SK-N-SH (cell line): Measurements from ENCODE around the gene LRMDA. TPM values are rescaled to one million over a fixed set of nuclear protein-coding genes. Genes with fewer than 3 reads are reported as not detected.

ENCODE experiments used
- CTCF ChIA-PET: fragments of 300-600, 350-600 bp; formaldehyde crosslinking; extraction: SDS; loops from one replicate; lab custom pipeline; 2021; lab: Yijun Ruan, JAX
- POLR2A ChIA-PET: fragments of 350-600 bp; sonication (Branson Sonifier 250); formaldehyde crosslinking; extraction: SDS; loops from one replicate; lab custom pipeline; 2020; ENCODE audit warnings: antibody characterized with exemption, inconsistent platforms; lab: Yijun Ruan, JAX
- DNase-seq: peaks from one replicate; pipeline ENCODE4 v3.0.0; 2012
- H2AFZ ChIP-seq: fragments of 200-600 bp; sonication (generic); 2 replicates; pipeline ENCODE4 v1.8.1; 2016; ENCODE audit warnings: antibody characterized with exemption, mild to moderate bottlenecking, low read depth
- H3F3A ChIP-seq: fragments of 200-600 bp; sonication (generic); replicated peaks from 2 replicates; pipeline ENCODE3; 2016; ENCODE audit warnings: antibody characterized with exemption, mild to moderate bottlenecking; ENCODE audit not compliant: insufficient read depth
- H3K27ac ChIP-seq, 2 experiments: fragments of 200-500 bp in 1 of 2; fragments of 200-600 bp in 1 of 2; sonication (Bioruptor generic) in 1 of 2; sonication (generic), shearing (Covaris generic) in 1 of 2; 2 replicates each; pipeline versions ENCODE4 v1.5.1 to v1.6.1; 2014 to 2016; ENCODE audit warnings: low read depth in 2 of 2, inconsistent platforms in 1 of 2, low read length in 1 of 2, mild to moderate bottlenecking in 1 of 2, mixed read lengths in 1 of 2
- H3K27me3 ChIP-seq: fragments of 200-600 bp; sonication (generic), shearing (Covaris generic); 2 replicates; pipeline ENCODE4 v1.6.1; 2016; ENCODE audit warnings: mixed run types; ENCODE audit not compliant: insufficient read depth
- H3K36me3 ChIP-seq, 2 experiments: fragments of 200-500 bp in 1 of 2; fragments of 200-600 bp in 1 of 2; sonication (Bioruptor generic) in 1 of 2; sonication (generic) in 1 of 2; replicated peaks in 1 of 2; 2 replicates each; pipeline versions ENCODE3 to v1.5.1; 2014 to 2016; ENCODE audit warnings: low read length in 1 of 2, mild to moderate bottlenecking in 1 of 2; ENCODE audit not compliant: insufficient read depth in 2 of 2, control insufficient read depth in 1 of 2
- H3K4me1 ChIP-seq, 2 experiments: fragments of 200-500 bp in 1 of 2; fragments of 200-600 bp in 1 of 2; sonication (Bioruptor generic) in 1 of 2; sonication (generic), shearing (Covaris generic) in 1 of 2; 2 replicates each; pipeline versions ENCODE4 v1.5.1 to v1.6.1; 2014 to 2016; ENCODE audit warnings: low read depth in 1 of 2, low read length in 1 of 2, mixed run types in 1 of 2; ENCODE audit not compliant: insufficient read depth in 2 of 2, control insufficient read depth in 1 of 2
- H3K4me2 ChIP-seq: fragments of 200-600 bp; sonication (generic), shearing (Covaris generic); 2 replicates; pipeline ENCODE4 v1.6.1; 2017; ENCODE audit warnings: mixed run types
- H3K4me3 ChIP-seq, 2 experiments: fragments of 200-500 bp in 1 of 2; fragments of 200-600 bp in 1 of 2; sonication (Bioruptor generic) in 1 of 2; sonication (generic), shearing (Covaris generic) in 1 of 2; 2 replicates each; pipeline versions ENCODE4 v1.5.1 to v1.8.1; 2014 to 2016; ENCODE audit warnings: low read depth in 2 of 2, inconsistent platforms in 1 of 2, low read length in 1 of 2, mild to moderate bottlenecking in 1 of 2, mixed read lengths in 1 of 2, moderate library complexity in 1 of 2
- H3K79me2 ChIP-seq: fragments of 200-600 bp; sonication (generic); 2 replicates; pipeline ENCODE4 v1.8.1; 2017; ENCODE audit warnings: mild to moderate bottlenecking; ENCODE audit not compliant: insufficient read depth
- H3K9ac ChIP-seq: fragments of 200-600 bp; sonication (generic); 2 replicates; pipeline ENCODE4 v1.6.1; 2017; ENCODE audit warnings: mixed run types
- H3K9me2 ChIP-seq: fragments of 200-600 bp; sonication (generic); 2 replicates; pipeline ENCODE4 v1.6.1; 2017; ENCODE audit warnings: mixed run types
- H3K9me3 ChIP-seq: fragments of 200-600 bp; sonication (generic); 2 replicates; pipeline ENCODE4 v1.6.1; 2017; ENCODE audit warnings: mixed run types, mild to moderate bottlenecking, moderate library complexity
- H4K20me1 ChIP-seq: fragments of 200-600 bp; sonication (generic); 2 replicates; pipeline ENCODE4 v1.6.1; 2017; ENCODE audit warnings: mild to moderate bottlenecking, mixed run types; ENCODE audit not compliant: insufficient read depth
- CHD2 ChIP-seq: fragments of 150-350 bp; IDR thresholded peaks from 2 replicates; pipeline ENCODE4 v1.6.1; 2018; ENCODE audit warnings: low read length; ENCODE audit not compliant: partially characterized antibody
- CTCF ChIP-seq: fragments of 200-600 bp; sonication (generic); IDR thresholded peaks from 2 replicates; pipeline ENCODE4 v1.6.1; 2017; ENCODE audit warnings: antibody characterized with exemption, mild to moderate bottlenecking, moderate library complexity
- ELF1 ChIP-seq: IDR thresholded peaks from 2 replicates; pipeline ENCODE4 v1.4.0; 2012
- EP300 ChIP-seq, 2 experiments: IDR thresholded peaks; 2 replicates each; pipeline versions ENCODE4 v1.4.0 to v1.6.1; 2012; ENCODE audit warnings: borderline replicate concordance in 1 of 2, low read depth in 1 of 2, low read length in 1 of 2
- EZH2phosphoT487 ChIP-seq: fragments of 200-600 bp; sonication (generic); IDR thresholded peaks from 2 replicates; pipeline ENCODE4 v1.6.1; 2017; ENCODE audit warnings: low read depth, mixed run types, mild to moderate bottlenecking, antibody characterized with exemption, moderate library complexity, borderline replicate concordance
- FOSL2 ChIP-seq: IDR thresholded peaks from 2 replicates; pipeline ENCODE4 v1.4.0; 2012; ENCODE audit warnings: low read depth, mild to moderate bottlenecking, moderate library complexity, borderline replicate concordance
- GATA2 ChIP-seq: sonication (generic); formaldehyde crosslinking; IDR thresholded peaks from 2 replicates; pipeline ENCODE4 v1.5.0; 2020; ENCODE audit warnings: mild to moderate bottlenecking, missing genetic modification reagents
- IRF3 ChIP-seq: fragments of 150-350 bp; IDR thresholded peaks from 2 replicates; pipeline ENCODE4 v1.6.1; 2016; ENCODE audit warnings: mild to moderate bottlenecking, low read depth, low read length
- JUND ChIP-seq: IDR thresholded peaks from 2 replicates; pipeline ENCODE4 v1.4.0; 2012
- MAX ChIP-seq: IDR thresholded peaks from 2 replicates; pipeline ENCODE4 v1.4.0; 2012; ENCODE audit warnings: low read depth
- MXI1 ChIP-seq: IDR thresholded peaks from 2 replicates; pipeline ENCODE4 v1.6.1; 2012; ENCODE audit warnings: mild to moderate bottlenecking, low read depth, low read length, improper control_type of control experiment
- RAD21 ChIP-seq: IDR thresholded peaks from 2 replicates; pipeline ENCODE4 v1.6.1; 2012; ENCODE audit warnings: mild to moderate bottlenecking, low read length
- RFX5 ChIP-seq: IDR thresholded peaks from 2 replicates; pipeline ENCODE4 v1.6.1; 2012; ENCODE audit warnings: mild to moderate bottlenecking, improper control_type of control experiment, low read length
- RXRA ChIP-seq: IDR thresholded peaks from 2 replicates; pipeline ENCODE4 v1.4.0; 2012; ENCODE audit warnings: low read depth, mild to moderate bottlenecking, borderline replicate concordance
- SIN3A ChIP-seq: IDR thresholded peaks from 2 replicates; pipeline ENCODE4 v1.6.1; 2012; ENCODE audit warnings: low read depth, mild to moderate bottlenecking, low read length, moderate library complexity, borderline replicate concordance
- SMC3 ChIP-seq: IDR thresholded peaks from 2 replicates; pipeline ENCODE4 v1.6.1; 2012; ENCODE audit warnings: low read depth, low read length, improper control_type of control experiment
- TCF12 ChIP-seq: IDR thresholded peaks from 2 replicates; pipeline ENCODE4 v1.4.0; 2012
- USF2 ChIP-seq: fragments of 150-350 bp; IDR thresholded peaks from 2 replicates; pipeline ENCODE4 v1.6.1; 2017; ENCODE audit warnings: antibody characterized with exemption, low read length, low read depth, borderline replicate concordance
- YY1 ChIP-seq: IDR thresholded peaks from 2 replicates; pipeline ENCODE4 v1.4.0; 2012; ENCODE audit warnings: low read depth, mild to moderate bottlenecking
- WGBS: methylation state at CpG from one replicate; pipeline ENCODE4 v1.1.6; 2017; ENCODE audit warnings: low lambda C conversion rate; 5-methylcytosine and 5-hydroxymethylcytosine counted together
- polyA plus RNA-seq, 3 experiments: library from polyadenylated mRNA; depleted of rRNA; stranded (reverse); fragments of >200 nt; gene quantifications; 2 replicates each; pipeline ENCODE4 v1.2.3, GENCODE V29; 2012

LRMDA gene
- polyA plus RNA-seq, 1 of the 3 experiments (the other 2 are of a cell fraction), result 0.95 TPM

- ChIA-PET POLR2A (no interaction called here), CTCF (interaction anchor here (0.6 kb wide), 1 partner anchor 9 kb away, joined by 3 read pairs; no protein-coding TSS in a partner anchor)
- no peak for DNase-seq
- H3K27me3 ChIP-seq, result no peaks in the 10 kb centered on the region
- no peak overlapping the region for H3K27ac ChIP-seq
- H3K79me2 ChIP-seq, result no peaks in the 10 kb centered on the region
- H3F3A ChIP-seq, result no peaks in the 10 kb centered on the region
- no peaks in the 10 kb centered on the region for H3K4me1 ChIP-seq
- H2AFZ ChIP-seq, result no peak overlapping the region
- no peak overlapping the region for H3K4me2 ChIP-seq
- H3K36me3 ChIP-seq, result no peaks in the 10 kb centered on the region
- no peaks in the 10 kb centered on the region for H3K9me2 ChIP-seq
- no peak overlapping the region for H3K9ac ChIP-seq
- H3K9me3 ChIP-seq, result no peaks in the 10 kb centered on the region
- no peaks in the 10 kb centered on the region for H4K20me1 ChIP-seq
- 73% methylated on average over 3 of the region's 3 CpGs for WGBS
- TF ChIP-seq RXRA (no peak), YY1 (no peak), GATA2 (no peak), MXI1 (no peak), IRF3 (no peak), USF2 (no peak), EP300 (IDR thresholded peaks at IDR 0.05; ENCODE audit: borderline replicate concordance in 1 of 2, low read depth in 1 of 2, low read length in 1 of 2) (no peak), FOSL2 (no peak), SMC3 (no peak), CHD2 (no peak), JUND (no peak), ELF1 (no peak), RFX5 (no peak), RAD21 (no peak), MAX (no peak), CTCF (no peak), TCF12 (no peak), SIN3A (no peak), EZH2phosphoT487 (no peak)
- H3K4me3 ChIP-seq, result no peak overlapping the region
Measured at GRCh38 chr10:75677541-75677940, 246.1 kb downstream of the LRMDA start.
